ENCODE data around the gene CDC7.

Gene CDC7

DNA sequence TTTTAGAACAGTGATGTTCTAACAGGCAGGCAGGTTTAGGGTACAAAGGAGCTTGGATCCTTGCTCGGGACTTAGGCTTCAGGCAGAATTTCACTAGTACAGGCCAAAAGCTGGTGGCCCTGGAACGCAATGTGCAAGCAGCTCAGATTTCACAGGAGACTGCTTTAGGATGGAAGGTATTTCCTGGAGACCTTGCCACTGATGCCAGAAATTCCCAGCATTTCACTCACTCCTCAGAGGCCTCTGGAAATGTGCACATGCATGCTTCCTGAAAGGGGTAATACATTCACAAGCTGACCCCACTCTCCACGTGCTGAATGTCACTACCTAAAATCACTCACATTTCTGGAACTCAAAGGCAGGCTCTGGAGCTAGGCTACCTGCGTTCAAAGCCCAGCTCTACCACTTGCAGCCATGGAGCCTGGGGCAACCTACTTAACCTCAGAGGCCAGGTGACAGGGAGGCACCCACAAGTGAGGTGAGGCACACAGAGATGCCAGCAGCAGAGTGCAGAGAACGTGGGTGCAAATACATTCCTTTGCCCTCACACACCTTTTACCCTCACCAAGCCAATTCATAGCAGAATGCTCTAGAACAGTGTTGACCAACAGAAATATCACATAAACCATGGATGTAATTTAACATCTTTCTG lies 56.5 kb downstream of the CDC7 start:
- Histone ChIP-seq H3F3A (ENCODE audit: control insufficient read depth, insufficient read depth) (no peaks in the 10 kb centered on the region), H3K79me2 (ENCODE audit: control insufficient read depth, low read length) (no peaks in the 10 kb centered on the region), H3K27ac (ENCODE audit: low read depth, low read length) (no peak overlapping the region), H3K9me2 (replicated peaks; ENCODE audit: control insufficient read depth, low read length) (no peaks in the 10 kb centered on the region), H3K27me3 (ENCODE audit: control insufficient read depth, low read length) (no peaks in the 10 kb centered on the region; the same call in 1 of the 2 replicates), H4K20me1 (ENCODE audit: control insufficient read depth, insufficient read depth, low read depth, low read length) (no peaks in the 10 kb centered on the region), H3K4me1 (ENCODE audit: control insufficient read depth, low read length) (no peaks in the 10 kb centered on the region), H3K4me2 (ENCODE audit: low read length) (no peak overlapping the region), H3K9me3 (ENCODE audit: control insufficient read depth, insufficient read depth, low read length) (no peaks in the 10 kb centered on the region), H3K36me3 (ENCODE audit: control insufficient read depth, low read length) (no peaks in the 10 kb centered on the region), H3K4me3 (ENCODE audit: low read length) (no peak overlapping the region)
- no peak for TF ChIP-seq EZH2phosphoT487 (IDR thresholded peaks at IDR 0.05; ENCODE audit: borderline replicate concordance, low read length)
- TF ChIP-seq, protein P1, sequence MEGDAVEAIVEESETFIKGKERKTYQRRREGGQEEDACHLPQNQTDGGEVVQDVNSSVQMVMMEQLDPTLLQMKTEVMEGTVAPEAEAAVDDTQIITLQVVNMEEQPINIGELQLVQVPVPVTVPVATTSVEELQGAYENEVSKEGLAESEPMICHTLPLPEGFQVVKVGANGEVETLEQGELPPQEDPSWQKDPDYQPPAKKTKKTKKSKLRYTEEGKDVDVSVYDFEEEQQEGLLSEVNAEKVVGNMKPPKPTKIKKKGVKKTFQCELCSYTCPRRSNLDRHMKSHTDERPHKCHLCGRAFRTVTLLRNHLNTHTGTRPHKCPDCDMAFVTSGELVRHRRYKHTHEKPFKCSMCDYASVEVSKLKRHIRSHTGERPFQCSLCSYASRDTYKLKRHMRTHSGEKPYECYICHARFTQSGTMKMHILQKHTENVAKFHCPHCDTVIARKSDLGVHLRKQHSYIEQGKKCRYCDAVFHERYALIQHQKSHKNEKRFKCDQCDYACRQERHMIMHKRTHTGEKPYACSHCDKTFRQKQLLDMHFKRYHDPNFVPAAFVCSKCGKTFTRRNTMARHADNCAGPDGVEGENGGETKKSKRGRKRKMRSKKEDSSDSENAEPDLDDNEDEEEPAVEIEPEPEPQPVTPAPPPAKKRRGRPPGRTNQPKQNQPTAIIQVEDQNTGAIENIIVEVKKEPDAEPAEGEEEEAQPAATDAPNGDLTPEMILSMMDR (IDR thresholded peaks at IDR 0.05; ENCODE audit: low read depth, low read length, poor library complexity, severe bottlenecking): no peak

DNA sequence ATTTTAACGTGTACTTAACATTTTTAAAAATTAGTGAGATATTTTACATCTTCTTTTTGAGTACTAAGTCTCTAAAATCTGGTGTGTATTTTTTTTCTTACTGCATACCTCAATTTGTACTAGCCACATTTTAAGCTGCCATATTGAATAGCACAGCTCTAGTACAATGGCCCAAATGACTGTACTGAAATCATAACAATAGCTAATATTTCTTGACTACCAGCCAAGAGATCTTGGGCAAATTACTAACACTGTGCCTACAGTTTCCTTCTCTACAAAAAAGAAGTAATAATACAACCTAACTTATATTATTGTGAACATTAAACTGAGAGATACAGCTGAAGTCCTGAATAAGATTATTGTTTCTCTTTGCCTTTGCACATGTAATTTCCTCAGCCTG lies 57.2 kb downstream of the CDC7 start:
- Histone ChIP-seq H3K4me2 (ENCODE audit: low read length) (no peak overlapping the region), H3K36me3 (ENCODE audit: control insufficient read depth, low read length) (no peaks in the 10 kb centered on the region), H3K4me1 (ENCODE audit: control insufficient read depth, low read length) (no peaks in the 10 kb centered on the region), H3K9me2 (replicated peaks; ENCODE audit: control insufficient read depth, low read length) (no peaks in the 10 kb centered on the region), H3K4me3 (ENCODE audit: low read length) (no peak overlapping the region), H4K20me1 (ENCODE audit: control insufficient read depth, insufficient read depth, low read depth, low read length) (no peaks in the 10 kb centered on the region), H3K79me2 (ENCODE audit: control insufficient read depth, low read length) (no peaks in the 10 kb centered on the region), H3K9me3 (ENCODE audit: control insufficient read depth, insufficient read depth, low read length) (no peaks in the 10 kb centered on the region), H3K27me3 (ENCODE audit: control insufficient read depth, low read length) (no peaks in the 10 kb centered on the region), H3F3A (ENCODE audit: control insufficient read depth, insufficient read depth) (no peaks in the 10 kb centered on the region), H3K27ac (ENCODE audit: low read depth, low read length) (no peak overlapping the region)
- TF ChIP-seq, protein P1 (IDR thresholded peaks at IDR 0.05; ENCODE audit: low read depth, low read length, poor library complexity, severe bottlenecking): no peak
- TF ChIP-seq EZH2phosphoT487 (IDR thresholded peaks at IDR 0.05; ENCODE audit: borderline replicate concordance, low read length): no peak

DNA sequence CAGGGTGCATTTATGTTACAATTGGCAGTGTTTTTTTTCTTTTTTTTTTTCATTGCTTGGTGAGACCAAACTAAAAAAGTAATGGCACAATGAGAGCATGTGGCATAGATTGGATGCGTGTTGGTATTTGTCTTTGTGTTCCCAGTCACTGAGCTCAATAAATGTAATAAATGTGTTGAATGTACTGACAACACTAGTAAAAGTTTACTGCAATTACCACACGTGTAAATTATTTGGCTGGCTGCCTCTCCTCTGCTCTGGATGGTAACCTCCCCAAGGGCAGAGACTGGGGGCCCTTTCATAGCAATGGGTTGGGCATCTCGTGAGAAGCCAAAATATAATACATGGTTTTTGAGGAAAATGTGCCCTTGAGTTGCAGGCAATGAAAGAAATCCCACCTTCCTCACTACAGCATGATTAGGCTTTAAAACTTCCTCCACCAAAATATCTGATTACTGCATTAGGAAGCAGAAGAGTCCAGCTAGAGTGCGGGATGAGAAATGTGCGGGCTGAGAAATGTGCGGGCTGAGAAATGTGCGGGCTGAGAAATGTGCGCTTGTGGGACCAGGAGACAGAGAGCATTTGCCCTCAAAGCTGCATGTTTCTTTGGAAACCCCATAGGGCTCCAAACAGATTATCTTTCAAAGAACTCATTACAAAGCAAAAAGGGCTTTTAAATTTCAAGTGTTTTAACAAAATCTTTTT lies 58.5 kb downstream of the CDC7 start:
- no peak for TF ChIP-seq EZH2phosphoT487 (IDR thresholded peaks at IDR 0.05; ENCODE audit: borderline replicate concordance, low read length)
- TF ChIP-seq, protein P1 (IDR thresholded peaks at IDR 0.05; ENCODE audit: low read depth, low read length, poor library complexity, severe bottlenecking): no peak
- Histone ChIP-seq H3K9me3 (ENCODE audit: control insufficient read depth, insufficient read depth, low read length) (no peaks in the 10 kb centered on the region), H3K79me2 (ENCODE audit: control insufficient read depth, low read length) (no peaks in the 10 kb centered on the region), H3K4me2 (ENCODE audit: low read length) (no peak overlapping the region), H3K27ac (ENCODE audit: low read depth, low read length) (no peak overlapping the region), H4K20me1 (ENCODE audit: control insufficient read depth, insufficient read depth, low read depth, low read length) (no peaks in the 10 kb centered on the region), H3K36me3 (ENCODE audit: control insufficient read depth, low read length) (no peaks in the 10 kb centered on the region), H3K4me3 (ENCODE audit: low read length) (no peak overlapping the region), H3K27me3 (ENCODE audit: control insufficient read depth, low read length) (no peaks in the 10 kb centered on the region), H3K9me2 (replicated peaks; ENCODE audit: control insufficient read depth, low read length) (no peaks in the 10 kb centered on the region), H3F3A (ENCODE audit: control insufficient read depth, insufficient read depth) (no peaks in the 10 kb centered on the region), H3K4me1 (ENCODE audit: control insufficient read depth, low read length) (no peaks in the 10 kb centered on the region)
